RPMI8226 (cell line): ENCODE results near the gene PHKA2.

Source experiments
- DNase-seq: peaks from one replicate; pipeline ENCODE4 v3.0.0-alpha.2; 2015

PHKA2 gene

GRCh38 chrX:18971506-18971905 lies 12.4 kb downstream of the PHKA2 start:
- DNase-seq, result no peak

GRCh38 chrX:18970465-18970864 lies 13.4 kb downstream of the PHKA2 start:
- DNase-seq, result no peak

GRCh38 chrX:18966624-18967023 lies 17.3 kb downstream of the PHKA2 start:
- DNase-seq, result no peak

- no peak for DNase-seq
These were observed 19.0 kb downstream of the PHKA2 start for GRCh38 chrX:18964901-18965300.

- no peak for DNase-seq
These were observed 19.9 kb downstream of the PHKA2 start for GRCh38 chrX:18964026-18964425.

GRCh38 chrX:18962329-18962728 lies 21.6 kb downstream of the PHKA2 start:
- DNase-seq, result no peak

GRCh38 chrX:18961686-18962085 lies 22.2 kb downstream of the PHKA2 start:
- DNase-seq, result no peak

- DNase-seq, result no peak
These were observed 27.4 kb downstream of the PHKA2 start for GRCh38 chrX:18956303-18957032.

- DNase-seq, result no peak
These were observed 28.2 kb downstream of the PHKA2 start for GRCh38 chrX:18955676-18956075.

GRCh38 chrX:18951032-18951431 lies 32.9 kb downstream of the PHKA2 start:
- no peak for DNase-seq

GRCh38 chrX:18949944-18950301 lies 34.0 kb downstream of the PHKA2 start:
- no peak for DNase-seq

- no peak for DNase-seq
These were observed 34.5 kb downstream of the PHKA2 start for GRCh38 chrX:18949291-18949943.

- no peak for DNase-seq
These were observed 37.3 kb downstream of the PHKA2 start for GRCh38 chrX:18946611-18947010.

- no peak for DNase-seq
These were observed 37.8 kb downstream of the PHKA2 start for GRCh38 chrX:18946157-18946556.

GRCh38 chrX:18945483-18945882 lies 38.4 kb downstream of the PHKA2 start:
- no peak for DNase-seq

- no peak for DNase-seq
These were observed 39.4 kb downstream of the PHKA2 start for GRCh38 chrX:18944482-18944881.

- no peak for DNase-seq
These were observed 42.0 kb downstream of the PHKA2 start for GRCh38 chrX:18941896-18942295.

- DNase-seq, result no peak
These were observed 45.2 kb downstream of the PHKA2 start for GRCh38 chrX:18938710-18939109.

GRCh38 chrX:18937173-18937572 lies 46.7 kb downstream of the PHKA2 start:
- DNase-seq, result no peak

GRCh38 chrX:18935893-18936292 lies 48.0 kb downstream of the PHKA2 start:
- DNase-seq, result no peak

- DNase-seq, result no peak
These were observed 49.2 kb downstream of the PHKA2 start for GRCh38 chrX:18934708-18935107.

GRCh38 chrX:18933617-18934016 lies 50.3 kb downstream of the PHKA2 start:
- DNase-seq, result no peak

GRCh38 chrX:18931972-18932371 lies 51.9 kb downstream of the PHKA2 start:
- DNase-seq, result peak; percentile 22

GRCh38 chrX:18929775-18930174 lies 54.1 kb downstream of the PHKA2 start:
- DNase-seq, result no peak

GRCh38 chrX:18927558-18927957 lies 56.4 kb downstream of the PHKA2 start:
- no peak for DNase-seq
